ENCODE measurements around the gene VPS37B.

VPS37B gene

DNA sequence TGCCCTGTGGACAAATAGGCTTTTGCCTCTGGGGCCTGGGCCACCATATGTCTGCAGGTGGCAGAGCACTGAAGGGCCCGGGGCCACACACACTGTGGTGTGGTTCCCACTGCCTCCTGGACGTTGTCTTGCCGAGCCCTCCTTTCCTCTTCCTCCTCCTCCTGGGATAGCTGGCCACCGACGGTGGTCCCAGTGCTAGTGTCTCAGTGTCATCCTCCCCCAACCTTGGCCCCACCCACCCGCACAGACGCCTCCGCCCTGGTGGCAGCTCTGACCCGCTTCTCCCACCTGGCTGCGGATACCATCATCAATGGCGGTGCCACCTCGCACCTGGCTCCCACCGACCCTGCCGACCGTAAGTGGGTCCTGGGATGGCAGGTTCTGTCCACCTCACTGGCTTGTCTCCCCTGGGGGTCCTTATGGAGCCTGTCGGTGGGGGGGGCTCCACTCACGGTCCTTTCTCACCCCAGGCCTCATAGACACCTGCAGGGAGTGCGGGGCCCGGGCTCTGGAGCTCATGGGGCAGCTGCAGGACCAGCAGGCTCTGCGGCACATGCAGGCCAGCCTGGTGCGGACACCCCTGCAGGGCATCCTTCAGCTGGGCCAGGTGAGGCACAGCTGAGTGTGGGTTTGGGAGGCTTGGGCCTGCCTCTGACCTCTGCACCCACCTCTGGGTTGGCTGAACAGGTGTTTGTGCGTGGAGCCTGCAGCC, 37.2 kb downstream of the VPS37B start:
- Mint-ChIP-seq H3K4me3 (no peak overlapping the region), H3K27ac (no peak overlapping the region), H3K36me3 (no peaks in the 10 kb centered on the region), H3K4me1 (ENCODE audit: low read depth) (no peaks in the 10 kb centered on the region), H3K9me3 (ENCODE audit: low read depth) (no peaks in the 10 kb centered on the region), H3K27me3 (no peaks in the 10 kb centered on the region)

DNA sequence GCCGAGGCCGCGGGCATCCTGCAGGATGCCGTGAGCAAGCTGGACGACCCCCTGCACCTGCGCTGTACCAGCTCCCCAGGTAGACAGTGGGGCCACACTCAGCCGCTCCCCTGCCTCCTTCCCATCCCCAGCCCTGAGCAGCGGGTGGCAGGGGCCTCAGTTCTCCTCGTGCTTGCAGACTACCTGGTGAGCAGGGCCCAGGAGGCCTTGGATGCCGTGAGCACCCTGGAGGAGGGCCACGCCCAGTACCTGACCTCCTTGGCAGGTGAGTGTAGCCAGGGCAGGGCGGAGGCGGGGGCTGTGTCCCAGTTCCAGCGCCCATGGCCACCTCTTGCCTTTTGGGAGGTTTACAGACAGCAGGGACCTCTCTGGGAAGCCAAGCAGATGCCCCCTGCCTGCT, 37.8 kb downstream of the VPS37B start:
- Mint-ChIP-seq H3K4me3 (no peak overlapping the region), H3K27ac (no peak overlapping the region), H3K9me3 (ENCODE audit: low read depth) (no peaks in the 10 kb centered on the region), H3K36me3 (no peaks in the 10 kb centered on the region), H3K4me1 (ENCODE audit: low read depth) (no peaks in the 10 kb centered on the region), H3K27me3 (no peaks in the 10 kb centered on the region)

GRCh38 chr12:122856999-122857671, 38.8 kb downstream of the VPS37B start:
- Mint-ChIP-seq H3K27ac (no peak overlapping the region), H3K9me3 (ENCODE audit: low read depth) (no peaks in the 10 kb centered on the region), H3K4me3 (no peak overlapping the region), H3K4me1 (ENCODE audit: low read depth) (no peaks in the 10 kb centered on the region), H3K27me3 (no peaks in the 10 kb centered on the region), H3K36me3 (no peaks in the 10 kb centered on the region)

DNA sequence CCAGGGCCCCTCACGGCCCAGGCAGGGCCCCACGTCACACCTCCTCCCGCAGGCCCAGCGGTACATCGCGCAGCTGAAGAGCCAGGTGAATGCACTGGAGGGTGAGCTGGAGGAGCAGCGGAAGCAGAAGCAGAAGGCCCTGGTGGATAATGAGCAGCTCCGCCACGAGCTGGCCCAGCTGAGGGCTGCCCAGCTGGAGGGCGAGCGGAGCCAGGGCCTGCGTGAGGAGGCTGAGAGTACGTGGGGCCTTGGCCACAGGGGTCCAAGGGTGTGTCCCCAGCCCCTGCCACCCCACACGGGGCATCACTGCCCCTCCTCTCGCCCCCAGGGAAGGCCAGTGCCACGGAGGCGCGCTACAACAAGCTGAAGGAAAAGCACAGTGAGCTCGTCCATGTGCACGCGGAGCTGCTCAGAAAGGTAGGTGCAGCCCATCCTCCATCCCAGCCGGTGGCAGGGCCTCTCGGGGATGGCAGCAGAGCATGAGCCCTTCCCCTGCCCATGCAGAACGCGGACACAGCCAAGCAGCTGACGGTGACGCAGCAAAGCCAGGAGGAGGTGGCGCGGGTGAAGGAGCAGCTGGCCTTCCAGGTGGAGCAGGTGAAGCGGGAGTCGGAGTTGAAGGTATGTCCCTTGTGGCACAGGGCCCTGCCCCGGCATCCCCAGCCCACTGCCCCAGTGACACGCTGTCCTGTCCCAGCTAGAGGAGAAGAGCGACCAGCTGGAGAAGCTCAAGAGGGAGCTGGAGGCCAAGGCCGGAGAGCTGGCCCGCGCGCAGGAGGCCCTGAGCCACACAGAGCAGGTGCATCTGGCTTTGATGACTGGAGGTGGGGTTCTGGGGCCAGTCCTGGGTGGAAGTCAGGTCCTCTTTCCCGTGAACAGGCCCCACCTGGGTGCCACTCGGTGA, 39.7 kb downstream of the VPS37B start:
- H3K4me3 Mint-ChIP-seq, result no peak overlapping the region
- no peaks in the 10 kb centered on the region for H3K36me3 Mint-ChIP-seq
- H3K9me3 Mint-ChIP-seq (ENCODE audit: low read depth), result no peaks in the 10 kb centered on the region
- no peaks in the 10 kb centered on the region for H3K4me1 Mint-ChIP-seq (ENCODE audit: low read depth)
- H3K27ac Mint-ChIP-seq, result no peak overlapping the region
- H3K27me3 Mint-ChIP-seq, result no peaks in the 10 kb centered on the region

DNA sequence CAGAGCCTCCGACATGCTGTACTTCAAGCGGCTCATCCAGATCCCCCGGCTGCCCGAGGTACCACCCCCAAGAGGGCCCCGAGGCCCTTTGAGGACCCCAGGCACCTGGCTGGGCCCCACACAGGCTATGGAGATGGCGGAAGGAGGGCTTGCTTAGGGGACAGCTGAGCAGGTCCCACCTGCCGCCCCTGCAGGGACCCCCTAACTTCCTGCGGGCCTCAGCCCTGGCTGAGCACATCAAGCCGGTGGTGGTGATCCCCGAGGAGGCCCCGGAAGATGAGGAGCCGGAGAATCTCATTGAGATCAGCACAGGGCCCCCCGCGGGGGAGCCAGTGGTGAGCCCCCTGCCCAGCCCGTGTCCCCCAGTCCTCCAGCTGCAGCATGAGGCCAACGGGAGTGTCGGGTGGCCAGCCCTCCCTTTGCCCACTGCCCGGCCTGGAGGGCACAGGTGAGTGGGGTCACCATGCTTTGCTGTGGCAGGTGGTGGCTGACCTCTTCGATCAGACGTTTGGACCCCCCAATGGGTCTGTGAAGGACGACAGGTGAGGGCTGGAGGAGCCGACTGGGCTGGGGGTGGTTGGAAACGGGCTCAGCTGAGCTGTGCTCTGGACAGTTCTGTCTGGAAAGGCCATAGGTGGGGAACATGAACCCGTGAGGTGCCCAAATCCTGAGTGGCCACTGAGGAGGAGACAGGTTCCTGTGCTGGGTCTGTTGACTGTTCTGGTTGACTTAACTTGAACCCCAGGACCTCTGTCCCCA, 40.7 kb downstream of the VPS37B start:
- Mint-ChIP-seq H3K4me3 (no peak overlapping the region), H3K36me3 (no peaks in the 10 kb centered on the region), H3K4me1 (ENCODE audit: low read depth) (no peaks in the 10 kb centered on the region), H3K9me3 (ENCODE audit: low read depth) (no peaks in the 10 kb centered on the region), H3K27me3 (no peaks in the 10 kb centered on the region), H3K27ac (no peak overlapping the region)

GRCh38 chr12:122854554-122854953, 41.4 kb downstream of the VPS37B start:
- Mint-ChIP-seq H3K4me1 (ENCODE audit: low read depth) (no peaks in the 10 kb centered on the region), H3K9me3 (ENCODE audit: low read depth) (no peaks in the 10 kb centered on the region), H3K4me3 (no peak overlapping the region), H3K27me3 (no peaks in the 10 kb centered on the region), H3K36me3 (no peaks in the 10 kb centered on the region), H3K27ac (no peak overlapping the region)

DNA sequence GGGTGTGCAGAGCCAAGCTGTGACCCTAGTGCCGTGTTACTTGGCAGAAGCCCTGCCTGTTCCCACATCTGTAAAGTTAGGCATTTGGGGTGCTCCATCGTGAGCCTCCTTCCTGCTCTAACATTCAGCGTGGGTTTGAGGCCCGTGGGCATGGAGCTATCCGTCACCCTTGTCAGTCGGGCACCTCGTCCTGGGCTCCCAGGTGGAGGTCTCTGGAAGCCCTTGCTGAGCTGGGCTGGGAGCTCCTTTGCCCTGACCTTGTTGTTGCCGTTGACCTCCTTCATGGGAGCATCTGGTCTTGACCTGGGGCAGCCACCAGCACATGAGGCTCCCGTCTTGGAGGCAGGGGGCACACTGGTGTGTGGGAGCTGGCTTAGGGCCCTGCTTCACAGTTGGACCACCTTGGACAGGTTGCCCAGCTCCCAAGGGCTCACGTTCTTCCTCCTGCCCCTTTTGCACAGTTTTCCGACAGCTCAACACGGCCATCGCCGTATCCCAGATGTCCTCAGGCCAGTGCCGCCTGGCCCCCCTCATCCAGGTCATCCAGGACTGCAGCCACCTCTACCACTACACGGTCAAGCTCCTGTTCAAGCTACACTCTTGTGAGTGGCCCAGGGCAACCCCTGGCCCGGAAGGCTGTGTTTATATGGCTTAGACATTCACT, 42.2 kb downstream of the VPS37B start:
- H3K4me1 Mint-ChIP-seq (ENCODE audit: low read depth), result no peaks in the 10 kb centered on the region
- no peak overlapping the region for H3K27ac Mint-ChIP-seq
- no peak overlapping the region for H3K4me3 Mint-ChIP-seq
- H3K9me3 Mint-ChIP-seq (ENCODE audit: low read depth), result no peaks in the 10 kb centered on the region
- no peaks in the 10 kb centered on the region for H3K27me3 Mint-ChIP-seq
- H3K36me3 Mint-ChIP-seq, result no peaks in the 10 kb centered on the region

DNA sequence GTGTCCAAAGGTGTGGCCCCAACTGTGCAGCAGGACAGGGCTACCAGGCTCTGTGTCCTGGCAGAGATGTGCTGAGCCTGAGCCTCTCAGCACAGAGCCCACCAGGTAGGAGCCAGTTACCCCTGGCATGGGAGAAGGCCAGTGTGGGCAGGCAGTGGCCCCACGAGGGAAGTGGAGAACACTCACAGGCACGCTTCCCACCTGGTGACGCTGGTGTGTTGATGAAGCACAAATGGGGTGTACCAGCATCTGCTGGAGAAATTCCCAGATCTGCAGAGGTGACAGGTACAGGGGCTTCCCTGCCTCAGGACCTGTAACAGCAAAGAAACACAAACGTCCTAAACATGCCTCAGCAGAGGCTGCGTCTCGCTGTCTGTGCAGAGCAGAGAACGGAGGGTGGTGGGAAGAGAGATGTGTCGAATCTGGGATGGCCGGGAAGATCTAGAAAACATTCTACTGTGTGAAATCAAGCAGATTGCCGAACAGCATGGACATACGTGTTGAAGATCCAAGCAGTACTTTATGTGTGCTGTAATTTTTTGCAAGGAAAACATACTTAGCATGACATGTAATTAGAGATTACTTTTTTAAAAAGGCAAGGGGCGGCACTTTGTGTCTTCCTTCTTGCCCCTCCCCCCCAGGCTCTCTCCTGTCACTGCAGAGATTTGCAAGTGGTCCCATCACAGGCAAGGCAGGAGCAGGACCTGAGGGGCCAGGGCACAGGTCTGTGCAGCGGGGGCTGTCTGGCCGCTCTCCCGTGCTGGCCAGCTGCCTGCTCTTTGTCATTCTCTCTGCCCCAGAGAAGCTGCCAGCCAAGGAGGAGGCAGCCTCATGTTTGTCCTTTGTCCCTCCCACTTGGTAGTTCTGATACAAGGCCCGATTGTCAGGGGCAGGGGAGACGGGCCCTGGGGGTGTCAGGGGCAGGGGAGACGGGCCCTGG, 43.3 kb downstream of the VPS37B start:
- Mint-ChIP-seq H3K27ac (no peak overlapping the region), H3K4me1 (ENCODE audit: low read depth) (no peaks in the 10 kb centered on the region), H3K4me3 (no peak overlapping the region), H3K9me3 (ENCODE audit: low read depth) (no peaks in the 10 kb centered on the region), H3K27me3 (no peaks in the 10 kb centered on the region), H3K36me3 (no peaks in the 10 kb centered on the region)

GRCh38 chr12:122851820-122852219, 44.1 kb downstream of the VPS37B start:
- H3K27ac Mint-ChIP-seq, result no peak overlapping the region
- no peaks in the 10 kb centered on the region for H3K36me3 Mint-ChIP-seq
- no peaks in the 10 kb centered on the region for H3K27me3 Mint-ChIP-seq
- no peaks in the 10 kb centered on the region for H3K9me3 Mint-ChIP-seq (ENCODE audit: low read depth)
- no peak overlapping the region for H3K4me3 Mint-ChIP-seq
- H3K4me1 Mint-ChIP-seq (ENCODE audit: low read depth), result no peaks in the 10 kb centered on the region

DNA sequence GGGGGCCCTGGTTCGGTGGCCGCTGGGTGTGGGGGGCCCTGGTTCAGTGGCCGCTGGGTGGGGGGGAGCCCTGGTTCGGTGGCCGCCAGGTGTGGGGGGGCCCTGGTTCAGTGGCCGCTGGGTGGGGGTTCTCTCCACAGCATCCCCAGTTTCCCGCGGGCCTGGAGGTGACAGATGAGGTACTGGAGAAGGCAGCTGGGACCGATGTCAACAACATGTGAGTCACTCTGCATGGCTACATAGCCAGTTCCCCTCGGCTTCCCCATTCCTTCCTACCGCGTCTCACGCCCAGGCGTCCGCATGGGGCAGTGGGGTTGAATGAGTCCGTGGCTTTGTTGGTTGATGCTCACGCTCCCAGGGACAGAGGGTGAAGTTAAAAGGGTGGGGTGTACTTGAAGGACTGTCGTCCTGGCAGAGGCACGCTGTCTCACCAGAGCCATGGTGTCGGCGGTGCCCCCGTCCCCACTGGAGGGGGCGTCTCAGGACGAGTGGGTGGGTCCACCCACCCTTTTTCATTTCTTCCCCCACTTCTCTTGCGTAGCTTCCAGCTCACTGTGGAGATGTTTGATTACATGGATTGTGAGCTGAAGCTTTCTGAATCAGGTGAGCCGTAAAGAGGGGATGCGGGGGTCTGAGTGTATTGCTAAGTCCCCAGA, 45.1 kb downstream of the VPS37B start:
- Mint-ChIP-seq H3K9me3 (ENCODE audit: low read depth) (no peaks in the 10 kb centered on the region), H3K36me3 (no peaks in the 10 kb centered on the region), H3K27ac (no peak overlapping the region), H3K27me3 (no peaks in the 10 kb centered on the region), H3K4me3 (no peak overlapping the region), H3K4me1 (ENCODE audit: low read depth) (no peaks in the 10 kb centered on the region)

DNA sequence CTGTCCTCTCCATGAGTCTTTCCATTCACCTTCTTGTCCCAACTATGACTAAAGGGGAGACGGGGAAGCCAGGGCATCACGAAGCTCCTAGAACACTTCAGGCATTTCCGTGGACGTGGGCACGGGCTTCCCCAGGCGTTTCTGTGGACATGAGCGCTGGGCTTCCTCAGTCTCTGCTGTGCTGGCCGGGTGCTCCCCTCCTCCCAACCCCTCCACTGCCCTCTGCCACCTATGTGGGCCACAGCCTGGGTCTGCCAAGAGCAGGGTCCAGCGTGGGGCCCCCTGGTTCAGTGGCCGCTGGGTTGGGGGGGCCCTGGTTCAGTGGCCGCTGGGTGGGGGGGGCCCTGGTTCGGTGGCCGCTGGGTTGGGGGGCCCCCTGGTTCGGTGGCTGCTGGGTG, 45.9 kb downstream of the VPS37B start:
- no peak overlapping the region for H3K4me3 Mint-ChIP-seq
- H3K27me3 Mint-ChIP-seq, result no peaks in the 10 kb centered on the region
- H3K9me3 Mint-ChIP-seq (ENCODE audit: low read depth), result no peaks in the 10 kb centered on the region
- H3K4me1 Mint-ChIP-seq (ENCODE audit: low read depth), result no peaks in the 10 kb centered on the region
- H3K36me3 Mint-ChIP-seq, result no peaks in the 10 kb centered on the region
- no peak overlapping the region for H3K27ac Mint-ChIP-seq

GRCh38 chr12:122849352-122850047, 46.4 kb downstream of the VPS37B start:
- H3K36me3 Mint-ChIP-seq, result no peaks in the 10 kb centered on the region
- H3K9me3 Mint-ChIP-seq (ENCODE audit: low read depth), result no peaks in the 10 kb centered on the region
- H3K27ac Mint-ChIP-seq, result no peak overlapping the region
- no peak overlapping the region for H3K4me3 Mint-ChIP-seq
- no peaks in the 10 kb centered on the region for H3K4me1 Mint-ChIP-seq (ENCODE audit: low read depth)
- H3K27me3 Mint-ChIP-seq, result no peaks in the 10 kb centered on the region
